ENCODE results near the gene CRIM1. TPM values are rescaled to one million over a fixed set of nuclear protein-coding genes. Genes with fewer than 3 reads are reported as not detected.

Gene CRIM1
- total and polyA plus RNA-seq, 4 donors = 2.2 to 22.1 (median 9.6) TPM

DNA sequence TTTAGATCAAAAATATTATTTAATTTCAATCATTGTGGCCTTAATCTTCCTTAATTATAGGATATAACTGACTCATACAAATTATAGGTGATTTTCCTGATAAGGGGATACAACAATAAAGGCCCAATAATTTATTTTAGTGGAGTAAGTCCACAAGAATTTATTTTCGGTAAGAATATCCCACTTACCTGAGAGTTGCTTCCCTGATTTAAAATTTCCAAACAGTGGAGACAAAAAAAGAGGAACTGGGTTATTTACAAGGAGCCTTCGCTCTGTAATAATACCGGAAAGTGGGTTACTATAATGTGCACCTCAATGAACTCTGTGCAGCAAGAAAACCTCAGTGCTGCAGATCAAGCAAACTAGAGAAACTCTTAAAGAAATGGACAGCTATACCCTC is 200.2 kb downstream of the CRIM1 start:
- 92% methylated on average over 3 of the region's 3 CpGs for WGBS
- H3K27me3 ChIP-seq (ENCODE audit: control insufficient read depth in 4 of 4, insufficient read depth in 4 of 4, low read length in 3 of 4) = no peaks in the 10 kb centered on the region
- H3K9me3 ChIP-seq (ENCODE audit: control insufficient read depth in 4 of 4, low read length in 3 of 4) = no peaks in the 10 kb centered on the region
- no peak for DNase-seq (ENCODE audit: low spot score)
- no peak overlapping the region for H3K27ac ChIP-seq (ENCODE audit: low read depth in 1 of 2, low read length in 2 of 2)
- H3K36me3 ChIP-seq (ENCODE audit: control insufficient read depth in 4 of 4, insufficient read depth in 3 of 4, low read depth in 1 of 4, low read length in 3 of 4) = peaks cover 1 to 19% (median 13%) of the 10 kb centered on the region in 4 donors
- TF ChIP-seq SP1 (IDR thresholded peaks at IDR 0.05) (no peak), RAD21 (IDR thresholded peaks at IDR 0.05) (no peak), HNF4G (IDR thresholded peaks at IDR 0.05) (no peak), FOXA2 (IDR thresholded peaks at IDR 0.05) (no peak), ZBTB33 (IDR thresholded peaks at IDR 0.05) (no peak), RXRA (IDR thresholded peaks at IDR 0.05) (no peak), NR2F2 (IDR thresholded peaks at IDR 0.05) (no peak), MAX (IDR thresholded peaks at IDR 0.05) (no peak), REST (IDR thresholded peaks at IDR 0.05) (no peak), JUND (IDR thresholded peaks at IDR 0.05) (no peak), FOXA1 (IDR thresholded peaks at IDR 0.05) (no peak), HNF4A (conservative IDR thresholded peaks at IDR 0.05) (no peak), GABPA (IDR thresholded peaks at IDR 0.05 in 1 of 2, conservative IDR thresholded peaks at IDR 0.05 in 1 of 2) (no peak), YY1 (IDR thresholded peaks at IDR 0.05) (no peak), EGR1 (IDR thresholded peaks at IDR 0.05; ENCODE audit: low read depth in 2 of 2) (no peak)
- TF ChIP-seq, protein P1, sequence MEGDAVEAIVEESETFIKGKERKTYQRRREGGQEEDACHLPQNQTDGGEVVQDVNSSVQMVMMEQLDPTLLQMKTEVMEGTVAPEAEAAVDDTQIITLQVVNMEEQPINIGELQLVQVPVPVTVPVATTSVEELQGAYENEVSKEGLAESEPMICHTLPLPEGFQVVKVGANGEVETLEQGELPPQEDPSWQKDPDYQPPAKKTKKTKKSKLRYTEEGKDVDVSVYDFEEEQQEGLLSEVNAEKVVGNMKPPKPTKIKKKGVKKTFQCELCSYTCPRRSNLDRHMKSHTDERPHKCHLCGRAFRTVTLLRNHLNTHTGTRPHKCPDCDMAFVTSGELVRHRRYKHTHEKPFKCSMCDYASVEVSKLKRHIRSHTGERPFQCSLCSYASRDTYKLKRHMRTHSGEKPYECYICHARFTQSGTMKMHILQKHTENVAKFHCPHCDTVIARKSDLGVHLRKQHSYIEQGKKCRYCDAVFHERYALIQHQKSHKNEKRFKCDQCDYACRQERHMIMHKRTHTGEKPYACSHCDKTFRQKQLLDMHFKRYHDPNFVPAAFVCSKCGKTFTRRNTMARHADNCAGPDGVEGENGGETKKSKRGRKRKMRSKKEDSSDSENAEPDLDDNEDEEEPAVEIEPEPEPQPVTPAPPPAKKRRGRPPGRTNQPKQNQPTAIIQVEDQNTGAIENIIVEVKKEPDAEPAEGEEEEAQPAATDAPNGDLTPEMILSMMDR (IDR thresholded peaks at IDR 0.05; ENCODE audit: low read depth, low read length, missing input control) = no peak
- TF ChIP-seq, protein P2, sequence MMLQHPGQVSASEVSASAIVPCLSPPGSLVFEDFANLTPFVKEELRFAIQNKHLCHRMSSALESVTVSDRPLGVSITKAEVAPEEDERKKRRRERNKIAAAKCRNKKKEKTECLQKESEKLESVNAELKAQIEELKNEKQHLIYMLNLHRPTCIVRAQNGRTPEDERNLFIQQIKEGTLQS (IDR thresholded peaks at IDR 0.05) = no peak
- H3K4me3 ChIP-seq (ENCODE audit: low read depth in 1 of 3, low read length in 3 of 3) = no peak overlapping the region
- no peaks in the 10 kb centered on the region for H3K4me1 ChIP-seq (ENCODE audit: control insufficient read depth in 4 of 4, insufficient read depth in 4 of 4, low read length in 3 of 4)
- H3K9ac ChIP-seq (ENCODE audit: low read depth in 1 of 2, low read length in 2 of 2) = no peak overlapping the region

GRCh38 chr2:36556842-36557241 is 201.3 kb downstream of the CRIM1 start:
- H3K4me3 ChIP-seq (ENCODE audit: low read depth in 1 of 3, low read length in 3 of 3) = no peak overlapping the region
- no peak overlapping the region for H3K9ac ChIP-seq (ENCODE audit: low read depth in 1 of 2, low read length in 2 of 2)
- H3K9me3 ChIP-seq (ENCODE audit: control insufficient read depth in 4 of 4, low read length in 3 of 4) = no peaks in the 10 kb centered on the region
- DNase-seq (ENCODE audit: low spot score) = no peak
- H3K27ac ChIP-seq (ENCODE audit: low read depth in 1 of 2, low read length in 2 of 2) = no peak overlapping the region
- H3K27me3 ChIP-seq (ENCODE audit: control insufficient read depth in 4 of 4, insufficient read depth in 4 of 4, low read length in 3 of 4) = no peaks in the 10 kb centered on the region
- H3K4me1 ChIP-seq (ENCODE audit: control insufficient read depth in 4 of 4, insufficient read depth in 4 of 4, low read length in 3 of 4) = no peaks in the 10 kb centered on the region
- TF ChIP-seq EGR1 (IDR thresholded peaks at IDR 0.05; ENCODE audit: low read depth in 2 of 2) (no peak), HNF4A (conservative IDR thresholded peaks at IDR 0.05) (no peak)
- H3K36me3 ChIP-seq (ENCODE audit: control insufficient read depth in 4 of 4, insufficient read depth in 3 of 4, low read depth in 1 of 4, low read length in 3 of 4) = peaks cover 1 to 11% (median 7%) of the 10 kb centered on the region in 4 donors
- 90% methylated on average over 1 of the region's 1 CpG for WGBS
